SU-DHL-6 (cell line): ENCODE results near the gene DLG2.

Source experiments
- H2AFZ ChIP-seq: fragments of 200-600 bp; sonication (generic); 2 replicates; pipeline ENCODE4 v1.6.1; 2014; ENCODE audit warnings: low read depth, mild to moderate bottlenecking, moderate library complexity, mixed read lengths, antibody characterized with exemption, low read length; ENCODE audit not compliant: severe bottlenecking
- H3F3A ChIP-seq: fragments of 200-600 bp; shearing (Covaris generic); 2 replicates; pipeline ENCODE4 v1.6.0; 2016; ENCODE audit warnings: antibody characterized with exemption, mild to moderate bottlenecking; ENCODE audit not compliant: insufficient read depth
- H3K27ac ChIP-seq: fragments of 200-600 bp; sonication (generic); 2 replicates; pipeline ENCODE4 v1.5.1; 2016; ENCODE audit warnings: low read depth, mild to moderate bottlenecking, low read length, moderate library complexity, mixed read lengths
- H3K27me3 ChIP-seq: fragments of 200-600 bp; sonication (generic), shearing (Covaris generic); 2 replicates; pipeline ENCODE4 v1.6.0; 2014; ENCODE audit warnings: mild to moderate bottlenecking, low read length
- H3K36me3 ChIP-seq: fragments of 200-600 bp; sonication (generic); 2 replicates; pipeline ENCODE4 v1.6.1; 2014; ENCODE audit warnings: mild to moderate bottlenecking, low read length, mixed read lengths
- H3K4me2 ChIP-seq: fragments of 300-600, 200-600 bp; shearing (Covaris generic), sonication (generic); 2 replicates; pipeline ENCODE4 v1.6.0; 2014; ENCODE audit warnings: low read length, low read depth, mild to moderate bottlenecking; ENCODE audit not compliant: poor library complexity, severe bottlenecking
- H3K4me3 ChIP-seq: fragments of 200-600 bp; sonication (generic); 2 replicates; pipeline ENCODE4 v1.5.1; 2014; ENCODE audit warnings: antibody characterized with exemption, low read length, mild to moderate bottlenecking, mixed read lengths; ENCODE audit not compliant: insufficient read depth, poor library complexity, severe bottlenecking
- H3K79me2 ChIP-seq: fragments of 200-600 bp; sonication (generic); 2 replicates; pipeline ENCODE4 v1.6.1; 2014; ENCODE audit warnings: mild to moderate bottlenecking, low read length, moderate library complexity; ENCODE audit not compliant: insufficient read depth
- H3K9ac ChIP-seq: fragments of 200-600 bp; sonication (generic); 2 replicates; pipeline ENCODE4 v1.7.0; 2014; ENCODE audit warnings: mild to moderate bottlenecking, low read length
- H3K9me2 ChIP-seq: fragments of 200-600 bp; sonication (generic); replicated peaks from 2 replicates; pipeline ENCODE4 v1.6.1; 2014; ENCODE audit warnings: low read length; ENCODE audit not compliant: insufficient read depth
- H3K9me3 ChIP-seq: fragments of 200-600 bp; sonication (generic); 2 replicates; pipeline ENCODE4 v1.6.1; 2014; ENCODE audit warnings: low read length, mixed read lengths; ENCODE audit not compliant: insufficient read depth
- H4K20me1 ChIP-seq: fragments of 200-600 bp; sonication (generic); 2 replicates; pipeline ENCODE4 v1.6.1; 2014; ENCODE audit warnings: low read depth, mild to moderate bottlenecking, antibody characterized with exemption, low read length, moderate library complexity, mixed read lengths
- EZH2phosphoT487 ChIP-seq: fragments of 200-600 bp; sonication (generic), shearing (Covaris generic); conservative IDR thresholded peaks from 2 replicates; pipeline ENCODE4 v1.6.1; 2018; ENCODE audit warnings: mild to moderate bottlenecking, antibody characterized with exemption, low read length, moderate library complexity, mixed read lengths
- TF ChIP-seq, protein P1 (sequence below): fragments of 200-600 bp; sonication (generic); IDR thresholded peaks from one replicate; pipeline ENCODE4 v1.5.1; 2017; ENCODE audit warnings: antibody characterized with exemption, mild to moderate bottlenecking, low read length, moderate library complexity; ENCODE audit not compliant: insufficient read depth, poor library complexity, severe bottlenecking

The DLG2 gene

DNA sequence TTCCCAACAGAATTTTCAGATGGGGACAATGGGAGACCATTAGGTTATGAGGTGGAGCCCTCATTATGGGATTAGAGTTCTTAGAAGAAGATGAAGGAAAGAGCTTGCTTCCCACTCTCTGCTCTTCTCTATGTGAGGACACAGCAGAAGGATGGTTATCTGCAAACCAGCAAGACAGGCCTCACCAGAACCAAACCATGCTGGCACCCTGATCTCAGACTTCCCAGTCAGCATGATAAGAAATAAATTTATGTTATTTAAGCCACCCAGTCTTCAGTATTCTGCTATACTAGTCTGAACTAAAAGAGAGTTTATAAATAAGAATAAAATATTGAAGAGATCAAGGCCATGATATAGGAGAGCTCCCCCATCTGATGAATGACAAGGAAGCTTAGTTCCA lies 1394.6 kb downstream of the DLG2 start:
- no peaks in the 10 kb centered on the region for H3K9me2 ChIP-seq
- TF ChIP-seq, protein P1, sequence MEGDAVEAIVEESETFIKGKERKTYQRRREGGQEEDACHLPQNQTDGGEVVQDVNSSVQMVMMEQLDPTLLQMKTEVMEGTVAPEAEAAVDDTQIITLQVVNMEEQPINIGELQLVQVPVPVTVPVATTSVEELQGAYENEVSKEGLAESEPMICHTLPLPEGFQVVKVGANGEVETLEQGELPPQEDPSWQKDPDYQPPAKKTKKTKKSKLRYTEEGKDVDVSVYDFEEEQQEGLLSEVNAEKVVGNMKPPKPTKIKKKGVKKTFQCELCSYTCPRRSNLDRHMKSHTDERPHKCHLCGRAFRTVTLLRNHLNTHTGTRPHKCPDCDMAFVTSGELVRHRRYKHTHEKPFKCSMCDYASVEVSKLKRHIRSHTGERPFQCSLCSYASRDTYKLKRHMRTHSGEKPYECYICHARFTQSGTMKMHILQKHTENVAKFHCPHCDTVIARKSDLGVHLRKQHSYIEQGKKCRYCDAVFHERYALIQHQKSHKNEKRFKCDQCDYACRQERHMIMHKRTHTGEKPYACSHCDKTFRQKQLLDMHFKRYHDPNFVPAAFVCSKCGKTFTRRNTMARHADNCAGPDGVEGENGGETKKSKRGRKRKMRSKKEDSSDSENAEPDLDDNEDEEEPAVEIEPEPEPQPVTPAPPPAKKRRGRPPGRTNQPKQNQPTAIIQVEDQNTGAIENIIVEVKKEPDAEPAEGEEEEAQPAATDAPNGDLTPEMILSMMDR: no peak
- TF ChIP-seq EZH2phosphoT487: no peak

DNA sequence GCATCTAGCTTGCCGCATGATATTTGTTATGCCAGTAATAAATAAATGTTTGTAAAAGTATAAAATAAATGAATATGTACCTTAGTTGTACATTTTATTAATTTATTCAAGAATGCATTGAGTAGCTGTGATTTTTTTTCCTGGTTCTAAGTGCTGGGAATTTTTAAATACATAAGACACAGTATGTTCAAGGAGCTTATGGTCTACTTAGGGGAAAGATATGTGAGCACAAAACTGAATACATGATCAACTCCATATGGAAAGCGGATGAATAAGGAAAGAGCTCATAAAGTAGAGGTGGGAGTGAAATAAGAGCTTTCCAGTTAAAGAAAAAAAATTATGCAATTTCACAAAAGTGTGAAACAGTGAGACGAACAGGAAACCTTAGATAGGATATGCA lies 1396.7 kb downstream of the DLG2 start:
- Histone ChIP-seq H4K20me1 (no peaks in the 10 kb centered on the region), H3K9me2 (no peaks in the 10 kb centered on the region), H3K4me2 (no peak overlapping the region), H3K4me3 (no peak overlapping the region), H3K27me3 (no peaks in the 10 kb centered on the region), H3F3A (no peaks in the 10 kb centered on the region), H3K9me3 (no peaks in the 10 kb centered on the region), H2AFZ (no peak overlapping the region), H3K27ac (no peak overlapping the region), H3K36me3 (no peaks in the 10 kb centered on the region), H3K9ac (no peak overlapping the region), H3K79me2 (no peaks in the 10 kb centered on the region)
- TF ChIP-seq, protein P1: no peak
- no peak for TF ChIP-seq EZH2phosphoT487

More for the DNA sequence above, 1394.6 kb downstream of the DLG2 start:
- no peaks in the 10 kb centered on the region for H3K79me2 ChIP-seq
- no peaks in the 10 kb centered on the region for H3K36me3 ChIP-seq
- no peak overlapping the region for H2AFZ ChIP-seq
- H3K9me3 ChIP-seq: no peaks in the 10 kb centered on the region
- H3K27ac ChIP-seq: no peak overlapping the region
- no peak overlapping the region for H3K4me3 ChIP-seq
- H3K9ac ChIP-seq: no peak overlapping the region
- H3K27me3 ChIP-seq: no peaks in the 10 kb centered on the region
- H3F3A ChIP-seq: no peaks in the 10 kb centered on the region
- H3K4me2 ChIP-seq: no peak overlapping the region
- H4K20me1 ChIP-seq: no peaks in the 10 kb centered on the region

DNA sequence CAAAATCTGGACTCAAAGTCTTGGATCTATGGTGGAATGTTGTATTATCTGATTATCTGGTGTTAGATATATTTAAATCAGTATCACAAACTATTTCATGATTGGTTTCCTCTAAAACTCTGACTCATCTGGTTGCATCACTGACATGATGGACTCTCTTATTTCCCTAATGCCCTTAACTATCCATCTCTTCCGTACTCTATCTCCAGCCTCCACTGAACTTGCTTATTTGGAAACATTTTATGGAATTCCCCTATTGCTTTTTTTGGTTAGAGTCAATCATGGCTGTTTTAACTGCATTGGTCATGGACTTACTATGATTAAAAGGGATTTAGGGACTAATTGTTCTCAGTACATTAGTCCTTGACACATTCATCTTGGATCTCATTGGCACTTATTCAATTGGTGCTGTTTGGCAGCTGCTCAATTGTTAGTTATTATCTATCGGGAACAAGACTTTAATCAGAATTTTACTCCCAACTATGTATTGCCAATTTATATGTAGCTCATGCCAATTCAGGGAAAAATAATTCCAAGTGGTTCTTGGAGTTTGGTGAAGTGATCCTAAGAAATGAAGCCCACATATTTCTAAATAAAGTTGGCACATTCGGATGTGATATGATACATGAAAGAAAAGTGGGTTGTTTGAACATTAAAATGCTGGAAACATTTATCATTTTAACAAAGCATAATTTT lies 1399.0 kb downstream of the DLG2 start:
- Histone ChIP-seq H3K27me3 (no peaks in the 10 kb centered on the region), H3K9me2 (no peaks in the 10 kb centered on the region), H3K9me3 (no peaks in the 10 kb centered on the region), H3K4me3 (no peak overlapping the region), H2AFZ (no peak overlapping the region), H3K9ac (no peak overlapping the region), H3K4me2 (no peak overlapping the region), H4K20me1 (no peaks in the 10 kb centered on the region), H3F3A (no peaks in the 10 kb centered on the region), H3K79me2 (no peaks in the 10 kb centered on the region), H3K36me3 (no peaks in the 10 kb centered on the region), H3K27ac (no peak overlapping the region)
- no peak for TF ChIP-seq EZH2phosphoT487
- TF ChIP-seq, protein P1: no peak
